SJSA1 (cell line): ENCODE data around the gene SLC25A13. TPM values are rescaled to one million over a fixed set of nuclear protein-coding genes. Genes with fewer than 3 reads are reported as not detected.
A peak's percentile ranks its signal among the peaks of the same experiment; 100 is the strongest.

Experiments
- DNase-seq, 2 experiments: peaks; one replicate each; pipeline ENCODE4 v3.0.0-alpha.2; 2015 to 2020; ENCODE audit warnings: low spot score in 2 of 2, low read depth in 1 of 2
- H3K27ac ChIP-seq: fragments of 250-450 bp; sonication (Bioruptor Pico); 2 replicates; pipeline ENCODE4 v1.5.1; 2020; ENCODE audit warnings: mild to moderate bottlenecking, moderate library complexity
- H3K27me3 ChIP-seq: fragments of 250-450 bp; sonication (Bioruptor Pico); replicated peaks from 2 replicates; pipeline ENCODE4 v1.5.1; 2020; ENCODE audit warnings: mild to moderate bottlenecking, moderate library complexity
- H3K36me3 ChIP-seq: fragments of 250-450 bp; sonication (Bioruptor Pico); 2 replicates; pipeline ENCODE4 v1.5.1; 2020; ENCODE audit warnings: mild to moderate bottlenecking
- H3K4me1 ChIP-seq: fragments of 250-450 bp; sonication (Bioruptor Pico); replicated peaks from 2 replicates; pipeline ENCODE4 v1.6.1; 2021; ENCODE audit warnings: mild to moderate bottlenecking
- H3K4me3 ChIP-seq: fragments of 250-450 bp; sonication (Bioruptor Pico); 2 replicates; pipeline ENCODE4 v1.5.1; 2020; ENCODE audit warnings: mild to moderate bottlenecking
- H3K9me3 ChIP-seq: fragments of 250-450 bp; sonication (Bioruptor Pico); replicated peaks from 2 replicates; pipeline ENCODE4 v1.5.1; 2020; ENCODE audit warnings: mild to moderate bottlenecking
- total RNA-seq: library from RNA; depleted of rRNA; stranded (reverse); fragments of >200 nt; shearing (Covaris generic); gene quantifications from 2 replicates; pipeline ENCODE4 v1.2.3, GENCODE V29; 2014

The SLC25A13 gene
- total RNA-seq, 1 experiment from 2014 or later: 78.1 TPM

DNA sequence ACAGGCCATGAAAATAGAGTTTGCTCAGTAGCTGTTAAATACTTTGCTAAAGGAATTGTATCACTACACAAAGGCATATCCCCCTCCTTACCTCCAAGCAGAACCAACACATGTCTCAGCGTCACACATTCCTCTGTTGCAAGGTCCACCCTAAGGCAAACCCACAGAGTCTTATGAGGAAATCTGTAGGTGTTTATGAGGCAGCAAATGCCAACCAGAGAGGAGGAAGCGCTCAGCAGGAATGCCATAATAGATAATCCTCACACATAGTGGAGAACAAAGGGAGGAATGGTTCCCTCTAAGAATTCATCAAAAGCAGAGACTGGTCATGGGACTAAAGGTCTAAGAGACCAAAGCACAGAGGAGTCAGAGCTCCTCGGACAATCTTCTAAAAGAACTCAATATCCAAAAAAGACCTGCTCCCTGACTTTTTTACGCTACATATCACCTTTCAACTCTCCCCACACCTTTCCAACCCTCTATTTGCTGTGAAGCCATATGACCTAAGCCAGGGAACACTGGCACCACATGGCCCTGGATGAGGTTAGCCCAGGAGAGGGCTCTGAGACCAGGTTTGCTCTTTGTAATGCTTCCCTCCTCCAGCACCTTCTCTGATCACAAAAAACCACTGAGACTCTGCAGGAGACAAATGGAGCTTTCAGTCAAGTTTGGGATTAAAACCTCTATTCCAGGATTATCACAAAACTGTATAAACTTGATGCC is 7.3 kb downstream of the SLC25A13 start:
- Histone ChIP-seq H3K36me3 (0 out of 2 replicates have a peak, but pooled peaks cover 4% of the 10 kb centered on the region), H3K4me1 (no peaks in the 10 kb centered on the region), H3K9me3 (no peaks in the 10 kb centered on the region), H3K27me3 (no peaks in the 10 kb centered on the region), H3K27ac (no peak overlapping the region), H3K4me3 (no peak overlapping the region)
- DNase-seq: no peak

DNA sequence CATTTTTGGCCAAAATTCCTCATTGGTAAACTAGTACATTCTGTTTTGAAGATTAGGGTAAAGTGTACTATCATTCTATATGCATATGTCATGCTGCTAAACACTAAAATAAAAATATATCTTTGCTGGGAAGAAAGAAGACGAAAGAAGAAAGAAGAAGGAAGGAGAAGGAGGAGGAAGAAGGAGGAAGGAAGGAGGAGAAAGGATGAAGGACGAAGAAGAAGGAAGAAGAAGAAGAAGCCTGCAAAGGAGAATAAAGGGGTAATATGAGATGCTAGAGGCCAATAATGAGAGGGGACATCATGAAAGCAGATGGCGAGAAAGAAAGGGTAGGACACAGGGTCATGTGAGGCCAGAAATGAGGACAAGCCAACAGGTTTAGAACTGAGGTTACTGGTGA is 8.0 kb downstream of the SLC25A13 start:
- no peak for DNase-seq
- Histone ChIP-seq H3K4me1 (no peaks in the 10 kb centered on the region), H3K9me3 (no peaks in the 10 kb centered on the region), H3K4me3 (no peak overlapping the region), H3K27ac (no peak overlapping the region), H3K36me3 (0 out of 2 replicates have a peak, but pooled peaks cover 4% of the 10 kb centered on the region), H3K27me3 (no peaks in the 10 kb centered on the region)

GRCh38 chr7:96312502-96312901 is 9.4 kb downstream of the SLC25A13 start:
- DNase-seq: no peak
- Histone ChIP-seq H3K27ac (no peak overlapping the region), H3K9me3 (no peaks in the 10 kb centered on the region), H3K4me1 (no peaks in the 10 kb centered on the region), H3K27me3 (no peaks in the 10 kb centered on the region), H3K4me3 (no peak overlapping the region), H3K36me3 (no peaks in the 10 kb centered on the region)

DNA sequence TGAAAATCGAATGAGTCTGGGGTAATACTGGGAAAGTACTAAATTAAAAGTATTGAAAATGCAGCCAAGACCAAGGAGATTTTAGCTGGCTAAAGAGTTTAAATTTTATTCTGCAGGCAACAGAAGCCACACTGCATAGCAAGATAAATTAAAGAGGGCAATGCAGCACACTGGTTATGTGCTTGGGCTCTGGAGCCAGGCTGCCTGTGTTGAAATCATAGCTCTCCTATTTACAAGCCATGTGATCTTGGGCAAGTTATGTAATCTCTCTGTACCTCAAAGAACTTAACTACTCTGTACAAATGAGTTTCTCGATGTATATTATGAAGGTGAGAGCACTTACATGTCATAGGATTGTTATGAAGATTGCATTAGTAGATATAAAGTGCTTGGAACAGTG is 9.9 kb downstream of the SLC25A13 start:
- Histone ChIP-seq H3K27ac (no peak overlapping the region), H3K36me3 (no peaks in the 10 kb centered on the region), H3K4me3 (no peak overlapping the region), H3K9me3 (no peaks in the 10 kb centered on the region), H3K27me3 (no peaks in the 10 kb centered on the region), H3K4me1 (no peaks in the 10 kb centered on the region)
- no peak for DNase-seq

GRCh38 chr7:96310110-96310509 is 11.8 kb downstream of the SLC25A13 start:
- Histone ChIP-seq H3K27ac (no peak overlapping the region), H3K4me3 (no peak overlapping the region), H3K27me3 (no peaks in the 10 kb centered on the region), H3K9me3 (no peaks in the 10 kb centered on the region), H3K36me3 (no peaks in the 10 kb centered on the region), H3K4me1 (no peaks in the 10 kb centered on the region)
- no peak for DNase-seq

GRCh38 chr7:96308950-96309263 is 13.0 kb downstream of the SLC25A13 start:
- no peak for DNase-seq
- H3K27ac ChIP-seq: no peak overlapping the region
- H3K27me3 ChIP-seq: no peaks in the 10 kb centered on the region
- no peak overlapping the region for H3K4me3 ChIP-seq
- H3K36me3 ChIP-seq: no peaks in the 10 kb centered on the region
- H3K4me1 ChIP-seq: peaks cover 8% of the 10 kb centered on the region
- no peaks in the 10 kb centered on the region for H3K9me3 ChIP-seq

GRCh38 chr7:96308253-96308949 is 13.5 kb downstream of the SLC25A13 start:
- Histone ChIP-seq H3K36me3 (no peaks in the 10 kb centered on the region), H3K4me3 (no peak overlapping the region), H3K27ac (no peak overlapping the region), H3K27me3 (no peaks in the 10 kb centered on the region), H3K9me3 (no peaks in the 10 kb centered on the region), H3K4me1 (peaks cover 13% of the 10 kb centered on the region)
- DNase-seq: no peak

- Histone ChIP-seq H3K4me3 (no peak overlapping the region), H3K27ac (no peak overlapping the region), H3K27me3 (no peaks in the 10 kb centered on the region), H3K9me3 (no peaks in the 10 kb centered on the region), H3K36me3 (no peaks in the 10 kb centered on the region), H3K4me1 (peaks cover 21% of the 10 kb centered on the region)
- no peak for DNase-seq
Measured at GRCh38 chr7:96306385-96307125, 15.3 kb downstream of the SLC25A13 start.

DNA sequence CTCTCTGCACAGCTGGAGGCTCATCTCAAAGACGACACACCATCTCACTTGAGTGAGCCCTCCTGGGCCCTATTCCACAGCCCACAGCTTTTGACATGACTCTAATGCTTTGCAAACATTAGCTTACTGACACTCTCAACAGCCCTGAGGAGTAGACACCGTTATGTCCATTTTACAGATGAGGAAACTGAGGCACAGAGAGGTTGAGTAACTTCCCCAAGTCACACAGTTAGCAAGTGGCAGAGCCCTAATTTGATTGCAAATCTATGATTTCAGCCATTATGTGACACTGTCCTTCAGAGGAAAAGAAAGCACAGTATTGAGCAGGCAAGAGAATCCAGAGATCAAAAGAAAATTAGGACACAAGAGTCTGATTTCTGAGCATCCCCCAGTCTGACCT is 16.0 kb downstream of the SLC25A13 start:
- Histone ChIP-seq H3K4me1 (peaks cover 21% of the 10 kb centered on the region), H3K36me3 (no peaks in the 10 kb centered on the region), H3K4me3 (no peak overlapping the region), H3K27ac (no peak overlapping the region), H3K9me3 (no peaks in the 10 kb centered on the region), H3K27me3 (no peaks in the 10 kb centered on the region)
- no peak for DNase-seq

DNA sequence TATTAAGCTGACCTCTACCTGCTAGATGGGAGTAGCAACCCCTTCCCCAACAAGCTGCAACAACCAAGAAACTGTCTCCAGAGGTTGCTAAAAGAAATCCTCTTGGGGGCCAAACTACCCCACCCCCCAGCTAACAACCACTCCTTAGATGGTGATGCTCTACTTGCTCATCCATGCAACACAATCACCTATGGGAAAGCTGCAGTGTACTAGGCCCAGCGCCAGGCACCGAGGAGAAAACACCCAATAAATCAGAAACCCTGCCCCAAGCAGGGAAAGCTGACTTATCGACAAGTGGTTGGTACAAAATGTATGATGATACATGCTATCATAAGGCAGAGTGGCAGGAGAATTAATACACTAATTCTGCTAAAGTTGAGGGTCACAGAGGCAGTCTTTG is 17.3 kb downstream of the SLC25A13 start:
- DNase-seq: no peak
- no peak overlapping the region for H3K4me3 ChIP-seq
- H3K27ac ChIP-seq: 0 out of 2 replicates have a peak overlapping the region, but pooled peaks have one; percentile 1
- no peaks in the 10 kb centered on the region for H3K9me3 ChIP-seq
- H3K27me3 ChIP-seq: no peaks in the 10 kb centered on the region
- H3K36me3 ChIP-seq: no peaks in the 10 kb centered on the region
- H3K4me1 ChIP-seq: peaks cover 21% of the 10 kb centered on the region

- 0 out of 2 replicates have a peak overlapping the region, but pooled peaks have one; percentile 1 for H3K27ac ChIP-seq
- H3K4me1 ChIP-seq: peaks cover 21% of the 10 kb centered on the region
- H3K9me3 ChIP-seq: no peaks in the 10 kb centered on the region
- no peaks in the 10 kb centered on the region for H3K27me3 ChIP-seq
- no peaks in the 10 kb centered on the region for H3K36me3 ChIP-seq
- no peak overlapping the region for H3K4me3 ChIP-seq
- DNase-seq: peak in 1 of 2 experiments; percentile 56
Measured at GRCh38 chr7:96303686-96304443, 18.0 kb downstream of the SLC25A13 start.

- H3K4me1 ChIP-seq: peaks cover 21% of the 10 kb centered on the region
- DNase-seq: no peak
- no peaks in the 10 kb centered on the region for H3K9me3 ChIP-seq
- H3K4me3 ChIP-seq: no peak overlapping the region
- no peaks in the 10 kb centered on the region for H3K36me3 ChIP-seq
- no peaks in the 10 kb centered on the region for H3K27me3 ChIP-seq
- H3K27ac ChIP-seq: no peak overlapping the region
Measured at GRCh38 chr7:96303105-96303685, 18.7 kb downstream of the SLC25A13 start.

GRCh38 chr7:96300986-96301385 is 20.9 kb downstream of the SLC25A13 start:
- Histone ChIP-seq H3K27ac (no peak overlapping the region), H3K36me3 (0 out of 2 replicates have a peak, but pooled peaks cover 3% of the 10 kb centered on the region), H3K4me1 (peaks cover 21% of the 10 kb centered on the region), H3K4me3 (no peak overlapping the region), H3K27me3 (no peaks in the 10 kb centered on the region), H3K9me3 (no peaks in the 10 kb centered on the region)
- no peak for DNase-seq
